HCT116 (cell line): ENCODE data around the gene TMEM187. TPM values are rescaled to one million over a fixed set of nuclear protein-coding genes. Genes with fewer than 3 reads are reported as not detected.

Source experiments
- ATAC-seq: fragments of 200-7000 bp; cut with Tn5 transposase; 2 replicates; pipeline ENCODE4 v1.9.1; 2020; ENCODE audit warnings: mild to moderate bottlenecking, moderate library complexity
- BruUV-seq: library from RNA; stranded (reverse); fragments of 400-500 nt; replicated peaks from 2 replicates; lab custom pipeline; 2021; lab: Mats Ljungman, UMichigan
- CTCF ChIA-PET: fragments of 300-600 bp; sonication (Branson Sonifier 250); formaldehyde crosslinking; loops from one replicate; lab custom pipeline; 2021; ENCODE audit warnings: antibody characterized with exemption; lab: Charles Lee
- POLR2A ChIA-PET: fragments of 300-600, 350-600 bp; sonication (Branson Sonifier 250); formaldehyde crosslinking; loops from one replicate; lab custom pipeline; 2021; ENCODE audit warnings: antibody characterized with exemption; lab: Charles Lee
- RAD21 ChIA-PET, 2 experiments: fragments of 300-600 bp; sonication (Branson Sonifier 250); formaldehyde crosslinking; loops; one replicate each; lab custom pipeline; 2023; ENCODE audit warnings: low total read pairs in 2 of 2; ENCODE audit not compliant: uncharacterized antibody in 2 of 2, unreplicated experiment in 2 of 2, low non-redundant PET in 1 of 2; lab: Charles Lee
- DNase-seq: peaks from one replicate; pipeline ENCODE4 v3.0.0-alpha.2; 2010; ENCODE audit warnings: low read depth, low spot score
- H2AFZ ChIP-seq: fragments of 200-600 bp; shearing (Covaris generic), sonication (generic); 2 replicates; pipeline ENCODE4 v1.6.1; 2017; ENCODE audit warnings: low read depth, mixed run types, mixed read lengths, antibody characterized with exemption, low read length; ENCODE audit not compliant: poor library complexity, severe bottlenecking
- H3K27ac ChIP-seq: 2 replicates; pipeline ENCODE4 v1.5.1; 2012; ENCODE audit warnings: low read depth, low read length
- H3K27me3 ChIP-seq: fragments of 200-600 bp; sonication (generic); 2 replicates; pipeline ENCODE4 v1.6.1; 2016; ENCODE audit warnings: mixed run types, low read length, mixed read lengths; ENCODE audit not compliant: insufficient read depth
- H3K36me3 ChIP-seq, 2 experiments: fragments of 200-500 bp in 1 of 2; fragments of 200-600 bp in 1 of 2; sonication (Bioruptor generic) in 1 of 2; sonication (generic) in 1 of 2; 2 replicates each; pipeline versions ENCODE4 v1.5.1 to v1.6.1; 2014 to 2016; ENCODE audit warnings: low read length in 2 of 2, inconsistent platforms in 1 of 2, mixed read lengths in 1 of 2, mixed run types in 1 of 2; ENCODE audit not compliant: insufficient read depth in 2 of 2, control insufficient read depth in 1 of 2
- H3K4me1 ChIP-seq, 2 experiments: fragments of 200-600 bp in 1 of 2; sonication (generic) in 1 of 2; 2 replicates each; pipeline versions ENCODE4 v1.5.1 to v1.6.1; 2012 to 2017; ENCODE audit warnings: low read length in 2 of 2, inconsistent platforms in 1 of 2, mild to moderate bottlenecking in 1 of 2, mixed read lengths in 1 of 2, mixed run types in 1 of 2, moderate library complexity in 1 of 2; ENCODE audit not compliant: insufficient read depth in 2 of 2, control insufficient read depth in 1 of 2
- H3K4me2 ChIP-seq: fragments of 200-600 bp; sonication (generic); 2 replicates; pipeline ENCODE4 v1.6.1; 2017; ENCODE audit warnings: mixed run types, low read length, mixed read lengths
- H3K4me3 ChIP-seq, 2 experiments: fragments of 200-600 bp in 1 of 2; sonication (generic) in 1 of 2; replicated peaks in 1 of 2; 2 replicates each; pipeline ENCODE4 v1.5.1; 2011 to 2016; ENCODE audit warnings: low read length in 2 of 2, control low read depth in 1 of 2, low read depth in 1 of 2, mild to moderate bottlenecking in 1 of 2, mixed read lengths in 1 of 2, mixed run types in 1 of 2
- H3K79me2 ChIP-seq: fragments of 200-600 bp; sonication (generic); 2 replicates; pipeline ENCODE4 v1.6.1; 2017; ENCODE audit warnings: mild to moderate bottlenecking, mixed run types, low read length, moderate library complexity, mixed read lengths; ENCODE audit not compliant: insufficient read depth
- H3K9ac ChIP-seq: fragments of 200-600 bp; sonication (generic); 2 replicates; pipeline ENCODE4 v1.6.1; 2016; ENCODE audit warnings: low read length, mixed read lengths
- H3K9me2 ChIP-seq: fragments of 200-600 bp; sonication (generic), shearing (Covaris generic); 2 replicates; pipeline ENCODE4 v1.6.1; 2017; ENCODE audit warnings: mixed run types, mild to moderate bottlenecking, moderate library complexity; ENCODE audit not compliant: insufficient read depth
- H3K9me3 ChIP-seq, 2 experiments: fragments of 200-500 bp in 1 of 2; fragments of 200-600 bp in 1 of 2; sonication (Bioruptor generic) in 1 of 2; sonication (generic) in 1 of 2; 2 replicates each; pipeline ENCODE4 v1.6.1; 2014 to 2017; ENCODE audit warnings: low read length in 2 of 2, mixed read lengths in 2 of 2, inconsistent platforms in 1 of 2, low read depth in 1 of 2, mild to moderate bottlenecking in 1 of 2, mixed run types in 1 of 2, moderate library complexity in 1 of 2; ENCODE audit not compliant: control insufficient read depth in 1 of 2, insufficient read depth in 1 of 2
- H4K20me1 ChIP-seq: fragments of 200-600 bp; sonication (generic), shearing (Covaris generic); 2 replicates; pipeline ENCODE4 v1.6.1; 2017; ENCODE audit warnings: mixed run types, mild to moderate bottlenecking, moderate library complexity; ENCODE audit not compliant: insufficient read depth
- CBX3 ChIP-seq: IDR thresholded peaks from 2 replicates; pipeline ENCODE4 v1.6.1; 2012; ENCODE audit warnings: low read depth
- CEBPB ChIP-seq: IDR thresholded peaks from 2 replicates; pipeline ENCODE4 v1.6.1; 2012; ENCODE audit warnings: low read depth
- EGR1 ChIP-seq: IDR thresholded peaks from 2 replicates; pipeline ENCODE4 v1.6.1; 2012; ENCODE audit warnings: low read depth
- ELF1 ChIP-seq: IDR thresholded peaks from 2 replicates; pipeline ENCODE4 v1.6.1; 2012; ENCODE audit warnings: low read depth, borderline replicate concordance
- EZH2 ChIP-seq: fragments of 200-600 bp; sonication (generic); IDR thresholded peaks from 2 replicates; pipeline ENCODE4 v1.6.1; 2017; ENCODE audit warnings: antibody characterized with exemption, mixed run types
- EZH2phosphoT487 ChIP-seq: fragments of 200-600 bp; IDR thresholded peaks from 2 replicates; pipeline ENCODE4 v1.6.1; 2018; ENCODE audit warnings: antibody characterized with exemption, borderline replicate concordance
- FOSL1 ChIP-seq: IDR thresholded peaks from 2 replicates; pipeline ENCODE4 v1.6.1; 2012; ENCODE audit warnings: low read depth
- MAX ChIP-seq: IDR thresholded peaks from 2 replicates; pipeline ENCODE4 v1.6.1; 2012
- POLR2AphosphoS5 ChIP-seq: IDR thresholded peaks from 2 replicates; pipeline ENCODE4 v1.6.1; 2011; ENCODE audit warnings: mild to moderate bottlenecking, low read depth, low read length, moderate library complexity
- RAD21 ChIP-seq: IDR thresholded peaks from 2 replicates; pipeline ENCODE4 v1.6.1; 2012; ENCODE audit warnings: low read depth, mild to moderate bottlenecking
- REST ChIP-seq: IDR thresholded peaks from 2 replicates; pipeline ENCODE4 v1.6.1; 2012; ENCODE audit warnings: low read depth
- TCF7L2 ChIP-seq: IDR thresholded peaks from 2 replicates; pipeline ENCODE4 v1.7.0; 2011; ENCODE audit warnings: borderline replicate concordance, inconsistent platforms; ENCODE audit not compliant: insufficient read depth, insufficient read length; ENCODE audit errors: extremely low read depth
- ZNF274 ChIP-seq: fragments of 200-500 bp; sonication (Bioruptor generic); IDR thresholded peaks from 2 replicates; pipeline ENCODE4 v1.6.1; 2014; ENCODE audit warnings: mild to moderate bottlenecking, low read depth, low read length, inconsistent platforms
- intact Hi-C: fragments of 100-400 bp; cut with micrococcal nuclease; formaldehyde crosslinking; loops from 2 replicates; pipeline ENCODE4 v1.10.0; 2022
- total RNA-seq: library from RNA; stranded (reverse); gene quantifications from one replicate; pipeline ENCODE4 v1.2.1, GENCODE V29; 2021; ENCODE audit not compliant: unreplicated experiment

TMEM187 gene
- total RNA-seq, 1 experiment from 2014 or later: 12.6 TPM

DNA sequence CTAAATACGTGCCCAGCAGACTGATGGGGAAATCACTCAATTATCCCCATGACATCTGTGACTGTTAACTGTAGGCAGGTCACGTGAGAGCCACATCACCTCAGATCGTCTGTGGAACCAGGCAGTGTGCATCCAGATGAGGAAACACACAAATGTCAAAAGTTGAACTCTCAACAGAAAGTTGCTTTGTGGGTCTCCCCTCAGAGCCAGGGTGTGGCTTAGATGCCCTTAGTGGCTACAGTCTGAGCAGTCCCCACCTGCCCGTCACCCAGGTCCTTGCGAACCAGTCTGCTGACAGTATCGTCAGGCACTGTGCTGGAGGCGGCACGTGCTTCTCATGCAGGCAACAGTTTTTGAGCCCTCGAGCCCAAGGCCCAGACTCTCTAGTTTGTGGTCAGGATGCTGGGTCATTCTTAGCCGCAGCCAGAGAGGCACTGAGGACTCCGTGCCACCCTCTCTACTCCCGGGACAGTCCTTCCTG lies 10.8 kb downstream of the TMEM187 start:
- ChIA-PET RAD21 (no interaction called here), CTCF (no interaction called here), POLR2A (no interaction called here)
- intact Hi-C loops: no loop called here
- no TSS peak for BruUV-seq
- no peaks in the 10 kb centered on the region for H3K27me3 ChIP-seq
- ATAC-seq (no peak), DNase-seq (no peak)
- no peak overlapping the region for H2AFZ ChIP-seq
- no peaks in the 10 kb centered on the region for H3K4me1 ChIP-seq
- H3K4me3 ChIP-seq: no peak overlapping the region
- H3K9me2 ChIP-seq: no peaks in the 10 kb centered on the region
- no peak overlapping the region for H3K9ac ChIP-seq
- TF ChIP-seq ZNF274 (no peak), MAX (no peak), FOSL1 (no peak), POLR2AphosphoS5 (no peak), EGR1 (no peak), CBX3 (no peak), CEBPB (no peak), TCF7L2 (no peak), EZH2 (no peak), EZH2phosphoT487 (no peak), REST (no peak), ELF1 (no peak), RAD21 (no peak)
- no peaks in the 10 kb centered on the region for H4K20me1 ChIP-seq
- no peaks in the 10 kb centered on the region for H3K9me3 ChIP-seq
- no peaks in the 10 kb centered on the region for H3K36me3 ChIP-seq
- no peak overlapping the region for H3K4me2 ChIP-seq
- H3K79me2 ChIP-seq: no peaks in the 10 kb centered on the region
- no peak overlapping the region for H3K27ac ChIP-seq
